GM21360 (cell line): ENCODE data around the gene PLEK2.
"Not testable (repeated sequence)": the region's sequence is repeated elsewhere in the genome, so short reads cannot be mapped to it uniquely, and the experiment has no call there.

Experiments
- ATAC-seq: cut with Tn5 transposase; IDR thresholded peaks from one replicate; pipeline ENCODE4 v1.9.1; 2021; ENCODE audit warnings: mild to moderate bottlenecking, moderate library complexity; ENCODE audit not compliant: unreplicated experiment

Gene PLEK2

GRCh38 chr14:67360470-67361206 lies 51.3 kb downstream of the PLEK2 start:
- ATAC-seq: peak; percentile 23

- peak; percentile 84 for ATAC-seq
These were observed 52.0 kb downstream of the PLEK2 start, which contains the start of the genes ATP6V1D and EIF2S1 for GRCh38 chr14:67359775-67360469. Gene ATP6V1D, minus strand, starts transcription at chr14:67359804. Its CDS starts 106 bp downstream, at chr14:67359698. Gene EIF2S1, plus strand, starts transcription at chr14:67360328. Its CDS starts 4,440 bp downstream, at chr14:67364768.

DNA sequence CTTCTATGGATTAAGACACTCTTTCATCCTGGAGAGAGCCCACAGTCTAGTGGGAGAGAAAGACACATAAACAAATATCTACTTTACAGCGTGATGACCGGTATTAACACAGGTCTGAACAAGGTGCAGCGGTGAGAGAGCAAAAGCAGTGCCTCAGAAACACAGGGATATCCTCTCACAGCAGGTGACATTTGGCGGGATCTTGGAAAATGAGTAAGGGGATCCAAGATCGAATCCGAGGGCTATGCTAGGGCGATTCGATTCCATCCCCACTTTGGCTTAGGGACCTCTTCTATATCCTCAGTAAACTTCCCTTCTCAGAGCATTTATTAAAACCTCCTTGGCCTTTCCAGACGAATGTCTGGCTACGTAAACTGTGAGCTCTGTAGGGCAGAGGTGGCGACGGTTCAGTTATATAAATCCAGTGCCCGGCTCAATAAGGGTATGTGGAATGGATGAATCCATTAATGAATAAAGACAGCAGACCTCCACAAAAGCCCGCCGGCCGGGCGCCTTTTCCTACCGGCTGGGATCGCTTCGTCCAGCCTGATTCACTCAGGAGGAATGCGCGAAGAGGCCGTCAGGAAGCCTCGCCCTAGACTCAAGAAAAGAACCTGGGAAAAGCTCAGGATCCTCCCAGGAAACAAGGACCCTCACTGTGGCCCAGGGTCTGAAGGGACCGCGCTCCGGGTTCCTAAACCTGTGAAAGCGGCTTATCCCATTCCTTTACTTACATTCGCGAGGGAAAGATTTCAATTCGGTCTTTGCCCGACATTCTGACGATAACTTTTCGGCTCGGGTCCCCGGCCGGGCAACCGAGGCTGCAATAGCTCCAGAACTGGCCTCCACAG lies 52.8 kb downstream of the PLEK2 start:
- ATAC-seq: no peak

GRCh38 chr14:67357969-67358354 lies 54.0 kb downstream of the PLEK2 start:
- ATAC-seq: no peak

GRCh38 chr14:67357186-67357968 lies 54.6 kb downstream of the PLEK2 start:
- ATAC-seq: no peak

- ATAC-seq: no peak
These were observed 59.9 kb downstream of the PLEK2 start for GRCh38 chr14:67352055-67352454.

- no peak for ATAC-seq
These were observed 66.4 kb downstream of the PLEK2 start for GRCh38 chr14:67345583-67345982.

DNA sequence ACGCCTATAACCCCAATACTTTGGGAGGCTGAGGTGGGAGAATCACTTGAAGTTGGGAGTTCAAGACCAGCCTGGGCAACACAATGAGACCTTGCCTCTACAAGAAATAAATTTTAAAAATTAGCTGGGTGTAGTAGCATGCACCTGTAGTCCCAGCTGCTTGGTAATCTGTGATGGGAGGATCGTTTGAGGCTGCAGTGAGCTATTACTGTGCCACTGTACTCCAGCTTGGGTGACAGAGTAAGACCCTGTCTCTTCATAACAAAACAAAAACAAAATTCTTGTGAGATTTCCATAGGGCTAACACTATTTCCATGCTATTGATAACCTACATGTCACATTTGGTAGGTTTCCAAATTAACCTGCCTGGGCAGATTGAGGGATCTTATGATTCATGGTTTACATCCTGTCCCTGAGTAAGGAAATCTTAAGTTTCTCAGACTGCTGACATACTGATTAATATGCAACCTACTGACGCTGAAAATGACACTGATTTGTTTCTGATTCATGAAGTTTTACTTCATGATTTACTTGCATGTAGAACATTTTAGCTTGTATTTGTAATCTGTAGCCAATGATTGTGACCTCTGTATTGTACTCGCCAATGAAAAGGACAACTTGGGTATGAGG lies 68.2 kb downstream of the PLEK2 start:
- no peak for ATAC-seq

- ATAC-seq: not testable (repeated sequence)
These were observed 70.7 kb downstream of the PLEK2 start for GRCh38 chr14:67341231-67341630.
